Activated CD4-positive, alpha-beta T cell treated with anti-CD3 and anti-CD28 coated beads, Interleukin-10, Interleukin-2, amounts not matched to agents 100 ng/mL and 50 ng/mL, durations not matched to agents 16 hours and 8 hours (primary cell): ENCODE data around the gene MLEC.

Experiments used
- DNase-seq: peaks from one replicate; pipeline ENCODE4 v3.0.0-alpha.2; 2020

Gene MLEC

GRCh38 chr12:120696626-120697025, 9.7 kb downstream of the MLEC start:
- no peak for DNase-seq

GRCh38 chr12:120697344-120697743, 10.4 kb downstream of the MLEC start:
- no peak for DNase-seq

GRCh38 chr12:120698665-120699064, 11.7 kb downstream of the MLEC start:
- no peak for DNase-seq

GRCh38 chr12:120699553-120699952, 12.6 kb downstream of the MLEC start:
- no peak for DNase-seq

- DNase-seq: no peak
Measured at GRCh38 chr12:120700886-120701285, 13.9 kb downstream of the MLEC start.

GRCh38 chr12:120702637-120703036, 15.7 kb downstream of the MLEC start:
- DNase-seq: no peak

- no peak for DNase-seq
Measured at GRCh38 chr12:120703311-120703942, 16.5 kb downstream of the MLEC start.

GRCh38 chr12:120705618-120706017, 18.7 kb downstream of the MLEC start:
- DNase-seq: no peak

- no peak for DNase-seq
Measured at GRCh38 chr12:120706029-120706428, 19.1 kb downstream of the MLEC start.

GRCh38 chr12:120708651-120709050, 21.7 kb downstream of the MLEC start:
- DNase-seq: no peak

GRCh38 chr12:120710031-120710804, 23.3 kb downstream of the MLEC start, which contains the start of gene UNC119B:
TSS of gene UNC119B (plus strand) at chr12:120710458. CDS start at chr12:120710475, 17 bp downstream.
- peak; percentile 81 for DNase-seq

- peak; percentile 52 for DNase-seq
Measured at GRCh38 chr12:120710805-120711296, 23.9 kb downstream of the MLEC start.

- DNase-seq: no peak
Measured at GRCh38 chr12:120711411-120711810, 24.5 kb downstream of the MLEC start.

- no peak for DNase-seq
Measured at GRCh38 chr12:120712610-120713009, 25.7 kb downstream of the MLEC start.

- DNase-seq: peak; percentile 89
Measured at GRCh38 chr12:120713861-120714482, 27.0 kb downstream of the MLEC start.

GRCh38 chr12:120718055-120718454, 31.1 kb downstream of the MLEC start:
- DNase-seq: no peak

- DNase-seq: no peak
Measured at GRCh38 chr12:120719072-120719471, 32.1 kb downstream of the MLEC start.

- no peak for DNase-seq
Measured at GRCh38 chr12:120719496-120720233, 32.7 kb downstream of the MLEC start.

- DNase-seq: no peak
Measured at GRCh38 chr12:120720234-120720986, 33.5 kb downstream of the MLEC start.

- no peak for DNase-seq
Measured at GRCh38 chr12:120720987-120721801, 34.2 kb downstream of the MLEC start.

GRCh38 chr12:120721866-120722265, 34.9 kb downstream of the MLEC start:
- no peak for DNase-seq
